K562 (cell line): Measurements from ENCODE around the gene NGRN. TPM values are rescaled to one million over a fixed set of nuclear protein-coding genes. Genes with fewer than 3 reads are reported as not detected.

Experiments
- ATAC-seq: fragments of 200-7000 bp; cut with Tn5 transposase; 3 replicates; pipeline ENCODE4 v1.9.1; 2020; ENCODE audit warnings: moderate library complexity
- BruUV-seq: library from RNA; stranded (reverse); fragments of 400-500 nt; replicated peaks from 2 replicates; lab custom pipeline; 2021; lab: Mats Ljungman, UMichigan
- CTCF ChIA-PET: fragments of 300-600 bp; formaldehyde crosslinking; extraction: SDS; loops from one replicate; lab custom pipeline; 2021; ENCODE audit warnings: low intra/inter-chr PET ratio; lab: Yijun Ruan, JAX
- POLR2A ChIA-PET: fragments of 300-600, 350-650 bp; sonication (Branson Sonifier 250); formaldehyde crosslinking; extraction: SDS; loops from one replicate; lab custom pipeline; 2021; ENCODE audit warnings: antibody characterized with exemption, inconsistent platforms; lab: Yijun Ruan, JAX
- DNase-seq, 4 experiments: peaks; one replicate each; pipeline versions ENCODE4 v3.0.0 to v3.0.0-alpha.2; 2011 to 2018; ENCODE audit warnings: low spot score in 3 of 4, mixed read lengths in 3 of 4; ENCODE audit errors: extremely low read depth in 1 of 4
- FAIRE-seq: peaks from 2 replicates; lab custom pipeline; 2011; peaks lifted over from hg19 to GRCh38; lab: Jason Lieb, UNC
- H2AFZ ChIP-seq: 2 replicates; pipeline ENCODE4 v1.6.0; 2011; ENCODE audit warnings: low read depth, low read length, control low read depth, inconsistent platforms
- H3K27ac ChIP-seq: fragments of 200-600 bp; 3 replicates; pipeline ENCODE4 v1.8.0; 2011; ENCODE audit warnings: low read depth, mild to moderate bottlenecking, control low read depth, inconsistent platforms, low read length, moderate library complexity, mixed read lengths; ENCODE audit errors: extremely low read depth
- H3K27me3 ChIP-seq, 2 experiments: fragments of 300-600 bp in 1 of 2; 2 replicates in 1 of 2; 3 replicates in 1 of 2; pipeline versions ENCODE4 v1.6.0 to v1.8.0; 2011; ENCODE audit warnings: inconsistent platforms in 2 of 2, low read length in 2 of 2, mild to moderate bottlenecking in 1 of 2, mixed read lengths in 1 of 2, moderate library complexity in 1 of 2; ENCODE audit not compliant: control insufficient read depth in 2 of 2, insufficient read depth in 2 of 2
- H3K36me3 ChIP-seq: fragments of 300-600 bp; 3 replicates; pipeline ENCODE4 v1.8.0; 2011; ENCODE audit warnings: mild to moderate bottlenecking, low read length, inconsistent platforms; ENCODE audit not compliant: control insufficient read depth, insufficient read depth
- H3K4me1 ChIP-seq, 2 experiments: fragments of 200-600 bp in 1 of 2; replicated peaks in 1 of 2; 2 replicates in 1 of 2; 3 replicates in 1 of 2; pipeline versions ENCODE4 v1.5.1 to v1.8.0; 2011; ENCODE audit warnings: inconsistent platforms in 2 of 2, low read length in 2 of 2, mild to moderate bottlenecking in 1 of 2, mixed read lengths in 1 of 2, moderate library complexity in 1 of 2; ENCODE audit not compliant: control insufficient read depth in 2 of 2, insufficient read depth in 2 of 2
- H3K4me2 ChIP-seq: 2 replicates; pipeline ENCODE4 v1.6.1; 2011; ENCODE audit warnings: low read length, control low read depth, inconsistent platforms, mixed read lengths; ENCODE audit not compliant: insufficient read depth
- H3K4me3 ChIP-seq: fragments of 200-600 bp; sonication (generic), shearing (Covaris generic); 2 replicates; pipeline ENCODE4 v1.5.1; 2016; ENCODE audit warnings: control low read depth, inconsistent platforms
- H3K79me2 ChIP-seq: fragments of 200-600 bp; 3 replicates; pipeline ENCODE4 v1.8.0; 2011; ENCODE audit warnings: low read length, inconsistent platforms; ENCODE audit not compliant: control insufficient read depth, insufficient read depth
- H3K9ac ChIP-seq, 2 experiments: 2 replicates each; pipeline versions ENCODE4 v1.6.0 to v1.6.1; 2011; ENCODE audit warnings: low read depth in 2 of 2, low read length in 2 of 2, control low read depth in 1 of 2, inconsistent platforms in 1 of 2, mild to moderate bottlenecking in 1 of 2, mixed read lengths in 1 of 2; ENCODE audit not compliant: insufficient read depth in 1 of 2
- H3K9me1 ChIP-seq: one replicate; pipeline ENCODE4 v1.6.0; 2011; ENCODE audit warnings: inconsistent platforms, mild to moderate bottlenecking, low read length, moderate library complexity; ENCODE audit not compliant: control insufficient read depth, insufficient read depth
- H3K9me3 ChIP-seq: replicated peaks from 2 replicates; pipeline ENCODE4 v1.5.1; 2011; ENCODE audit warnings: low read depth, low read length, inconsistent platforms; ENCODE audit not compliant: control insufficient read depth, insufficient read depth
- H4K20me1 ChIP-seq: replicated peaks from 2 replicates; pipeline ENCODE4 v1.6.1; 2011; ENCODE audit warnings: low read length, inconsistent platforms, mixed read lengths; ENCODE audit not compliant: control insufficient read depth, insufficient read depth
- KDM4B ChIP-seq, 2 experiments: fragments of 450-650 bp in 1 of 2; sonication (generic) in 1 of 2; IDR thresholded peaks; 2 replicates each; pipeline ENCODE4 v1.6.1; 2016 to 2017; ENCODE audit warnings: borderline replicate concordance in 2 of 2, antibody characterized with exemption in 1 of 2, low read depth in 1 of 2, mild to moderate bottlenecking in 1 of 2
- MCM5 ChIP-seq: fragments of 450-650 bp; IDR thresholded peaks from 2 replicates; pipeline ENCODE4 v1.6.1; 2016; ENCODE audit warnings: low read depth
- NFYB ChIP-seq: IDR thresholded peaks from 2 replicates; pipeline ENCODE4 v1.6.1; 2011; ENCODE audit warnings: mild to moderate bottlenecking, moderate library complexity; ENCODE audit not compliant: insufficient read length; ENCODE audit errors: extremely low read depth
- PRDM10 ChIP-seq: fragments of 450-650 bp; IDR thresholded peaks from 2 replicates; pipeline ENCODE4 v1.6.1; 2018; ENCODE audit not compliant: partially characterized antibody
- RREB1 ChIP-seq: fragments of 250-450 bp; sonication (Bioruptor Pico); IDR thresholded peaks from 2 replicates; pipeline ENCODE4 v1.4.0; 2020
- WGBS: fragments of 100-300 bp; shearing (Covaris generic); methylation state at CpG from one replicate; pipeline ENCODE4 v1.1.6; 2016; ENCODE audit warnings: low coverage, mixed read lengths; ENCODE audit not compliant: insufficient coverage; ENCODE audit errors: missing lambda C conversion rate; 5-methylcytosine and 5-hydroxymethylcytosine counted together
- in situ Hi-C: fragments of 300-500 bp; cut with MboI; formaldehyde crosslinking; loops from 4 replicates; pipeline ENCODE4 v1.15.0; 2018; ENCODE audit warnings: inconsistent platforms, mixed read lengths
- intact Hi-C: fragments of 100-400 bp; cut with micrococcal nuclease; formaldehyde crosslinking; loops from 2 replicates; pipeline ENCODE4 v1.14.2; 2022
- polyA plus RNA-seq, 8 experiments: library from polyadenylated mRNA; depleted of rRNA in 4 of 8; stranded (reverse) in 5 of 8; unstranded in 3 of 8; fragments of >200 nt; fragmentation: Nextera tagmentation in 2 of 8; fragmentation: Illumina TruSeq in 1 of 8; extraction: Ambion mirVana in 2 of 8; extraction: Trizol in 1 of 8; gene quantifications; 2 replicates each; pipeline versions ENCODE4 v1.2.1 to v1.2.3, GENCODE V29; 2011 to 2014; ENCODE audit warnings: inconsistent platforms in 1 of 8, missing spikeins in 1 of 8
- total RNA-seq, 7 experiments: library from RNA; depleted of rRNA in 6 of 7; stranded (reverse); fragments of >200 nt in 6 of 7; fragmentation: Illumina TruSeq in 2 of 7; extraction: Trizol in 2 of 7; gene quantifications; 2 replicates each; pipeline versions ENCODE4 v1.2.1 to v1.2.3, GENCODE V29; 2011 to 2021; ENCODE audit warnings: low replicate concordance in 1 of 7
- TF ChIP-seq, protein P1 (sequence below), 3 experiments: IDR thresholded peaks in 2 of 3; conservative IDR thresholded peaks in 1 of 3; 2 replicates each; pipeline ENCODE4 v1.5.1; 2011 to 2012; ENCODE audit warnings: low read length in 3 of 3, mild to moderate bottlenecking in 3 of 3, control low read depth in 2 of 3, improper control_type of control experiment in 1 of 3, inconsistent platforms in 1 of 3, low read depth in 1 of 3, mixed read lengths in 1 of 3, moderate library complexity in 1 of 3; ENCODE audit not compliant: insufficient read depth in 2 of 3

Gene NGRN
- total and polyA plus RNA-seq, 9 of the 15 experiments (the other 6 are each of a cell fraction or from before 2014, with no cell fraction given), result 14.0 to 73.4 (median 60.0) TPM

- no peak for TF ChIP-seq RREB1 (CRISPR knock-in tag)
- no peak for TF ChIP-seq NFYB
- no peak for TF ChIP-seq MCM5
- TF ChIP-seq KDM4B (IDR thresholded peaks at IDR 0.05; ENCODE audit: borderline replicate concordance in 2 of 2, low read depth in 1 of 2), result no peak
Measured at GRCh38 chr15:90305932-90306331, 40.5 kb downstream of the NGRN start (continued).

- WGBS, result 39% methylated on average over 6 of the region's 6 CpGs
- H3K79me2 ChIP-seq, result no peaks in the 10 kb centered on the region
- intact Hi-C loops, result no loop called here
- H2AFZ ChIP-seq, result peak overlapping the region; percentile 66
- H3K9me3 ChIP-seq, result no peaks in the 10 kb centered on the region
- peak overlapping the region in 1 of 2 experiments; percentile 32; a peak in 1 of 4 replicates for H3K9ac ChIP-seq
- peaks cover under 1% of the 10 kb centered on the region for H3K9me1 ChIP-seq
- no peak overlapping the region for H3K4me3 ChIP-seq
- peaks cover under 1 to 11% of the 10 kb centered on the region in 2 experiments; a peak in 4 of 5 replicates for H3K4me1 ChIP-seq
- BruUV-seq, result no TSS peak
- no peaks in the 10 kb centered on the region for H4K20me1 ChIP-seq
- no peak for FAIRE-seq
- peak; percentile 38; the same call in 1 of the 3 replicates for ATAC-seq
- ChIA-PET POLR2A (interaction anchor here (0.5 to 0.6 kb wide), 2 partner anchors 78 to 115 kb away, joined by 3 read pairs; no protein-coding TSS in a partner anchor), CTCF (no interaction called here)
- in situ Hi-C loops, result loop anchor here (25.0 kb wide), 1 partner anchor 931 kb away; no protein-coding TSS in a partner anchor
- DNase-seq, result no peak
- H3K36me3 ChIP-seq, result no peaks in the 10 kb centered on the region
- H3K27ac ChIP-seq, result no peak overlapping the region
- no peaks in the 10 kb centered on the region for H3K27me3 ChIP-seq
- no peak overlapping the region for H3K4me2 ChIP-seq
- TF ChIP-seq, protein P1, sequence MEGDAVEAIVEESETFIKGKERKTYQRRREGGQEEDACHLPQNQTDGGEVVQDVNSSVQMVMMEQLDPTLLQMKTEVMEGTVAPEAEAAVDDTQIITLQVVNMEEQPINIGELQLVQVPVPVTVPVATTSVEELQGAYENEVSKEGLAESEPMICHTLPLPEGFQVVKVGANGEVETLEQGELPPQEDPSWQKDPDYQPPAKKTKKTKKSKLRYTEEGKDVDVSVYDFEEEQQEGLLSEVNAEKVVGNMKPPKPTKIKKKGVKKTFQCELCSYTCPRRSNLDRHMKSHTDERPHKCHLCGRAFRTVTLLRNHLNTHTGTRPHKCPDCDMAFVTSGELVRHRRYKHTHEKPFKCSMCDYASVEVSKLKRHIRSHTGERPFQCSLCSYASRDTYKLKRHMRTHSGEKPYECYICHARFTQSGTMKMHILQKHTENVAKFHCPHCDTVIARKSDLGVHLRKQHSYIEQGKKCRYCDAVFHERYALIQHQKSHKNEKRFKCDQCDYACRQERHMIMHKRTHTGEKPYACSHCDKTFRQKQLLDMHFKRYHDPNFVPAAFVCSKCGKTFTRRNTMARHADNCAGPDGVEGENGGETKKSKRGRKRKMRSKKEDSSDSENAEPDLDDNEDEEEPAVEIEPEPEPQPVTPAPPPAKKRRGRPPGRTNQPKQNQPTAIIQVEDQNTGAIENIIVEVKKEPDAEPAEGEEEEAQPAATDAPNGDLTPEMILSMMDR (IDR thresholded peaks at IDR 0.05 in 2 of 3, conservative IDR thresholded peaks at IDR 0.05 in 1 of 3; ENCODE audit: insufficient read depth in 2 of 3, low read depth in 1 of 3, low read length in 3 of 3), result 0 out of 6 replicates have a peak, but pooled peaks of 1 of the 3 experiments have one; percentile 1
- no peak for TF ChIP-seq PRDM10
- TF ChIP-seq, all 486 proteins: peak for 1
Measured at GRCh38 chr15:90306560-90306959, 41.1 kb downstream of the NGRN start.
